Measurements from ENCODE around the gene PLOD1. TPM values are rescaled to one million over a fixed set of nuclear protein-coding genes. Genes with fewer than 3 reads are reported as not detected.
"Not testable (repeated sequence)": the region's sequence is repeated elsewhere in the genome, so short reads cannot be mapped to it uniquely, and the experiment has no call there.

Gene PLOD1
- total RNA-seq, 2 donors from 2014 or later, result 18.1 to 36.1 TPM

- Mint-ChIP-seq H3K4me3 (no peak overlapping the region), H3K27me3 (peaks cover 7% of the 10 kb centered on the region), H3K9me3 (no peaks in the 10 kb centered on the region), H3K27ac (no peak overlapping the region), H3K4me1 (peaks cover 28% of the 10 kb centered on the region), H3K36me3 (ENCODE audit: low read depth) (peaks cover 25% of the 10 kb centered on the region)
- no peak for ATAC-seq (replicated peaks)
Observed at GRCh38 chr1:11904978-11905377, 29.5 kb upstream of the PLOD1 start.

- Mint-ChIP-seq H3K27me3 (peaks cover 7% of the 10 kb centered on the region), H3K4me3 (peak overlapping the region; percentile 84), H3K4me1 (peaks cover 28% of the 10 kb centered on the region), H3K27ac (peak overlapping the region; percentile 100), H3K9me3 (no peaks in the 10 kb centered on the region), H3K36me3 (ENCODE audit: low read depth) (peaks cover 26% of the 10 kb centered on the region)
- ATAC-seq (replicated peaks), result no peak
Observed at GRCh38 chr1:11906870-11907269, 27.6 kb upstream of the PLOD1 start.

GRCh38 chr1:11907275-11908094 is 27.0 kb upstream of the PLOD1 start:
- peak overlapping the region; percentile 100 for H3K27ac Mint-ChIP-seq
- peak; percentile 68 for ATAC-seq (replicated peaks)
- peaks cover 2% of the 10 kb centered on the region for H3K27me3 Mint-ChIP-seq
- peaks cover 28% of the 10 kb centered on the region for H3K4me1 Mint-ChIP-seq
- peak overlapping the region; percentile 84 for H3K4me3 Mint-ChIP-seq
- peaks cover 26% of the 10 kb centered on the region for H3K36me3 Mint-ChIP-seq (ENCODE audit: low read depth)
- H3K9me3 Mint-ChIP-seq, result no peaks in the 10 kb centered on the region

GRCh38 chr1:11908095-11908675 is 26.3 kb upstream of the PLOD1 start:
- Mint-ChIP-seq H3K36me3 (ENCODE audit: low read depth) (peaks cover 26% of the 10 kb centered on the region), H3K27ac (peak overlapping the region; percentile 100), H3K27me3 (peaks cover 2% of the 10 kb centered on the region), H3K4me3 (peak overlapping the region; percentile 84), H3K9me3 (no peaks in the 10 kb centered on the region), H3K4me1 (peaks cover 28% of the 10 kb centered on the region)
- ATAC-seq (replicated peaks), result peak; percentile 67

- not testable (repeated sequence) for H3K27me3 Mint-ChIP-seq; ATAC-seq (replicated peaks); H3K4me3 Mint-ChIP-seq; H3K9me3 Mint-ChIP-seq; H3K27ac Mint-ChIP-seq
- H3K4me1 Mint-ChIP-seq, result peaks cover 24% of the 10 kb centered on the region
- peaks cover 26% of the 10 kb centered on the region for H3K36me3 Mint-ChIP-seq (ENCODE audit: low read depth)
Observed at GRCh38 chr1:11910914-11911228, 23.6 kb upstream of the PLOD1 start.

- H3K4me1 Mint-ChIP-seq, result peaks cover 19% of the 10 kb centered on the region
- peaks cover 26% of the 10 kb centered on the region for H3K36me3 Mint-ChIP-seq (ENCODE audit: low read depth)
- no peaks in the 10 kb centered on the region for H3K9me3 Mint-ChIP-seq
- H3K27me3 Mint-ChIP-seq, result no peaks in the 10 kb centered on the region
- H3K27ac Mint-ChIP-seq, result no peak overlapping the region
- ATAC-seq (replicated peaks), result no peak
- no peak overlapping the region for H3K4me3 Mint-ChIP-seq
Observed at GRCh38 chr1:11912000-11912399, 22.5 kb upstream of the PLOD1 start.

GRCh38 chr1:11912482-11913216 is 21.9 kb upstream of the PLOD1 start:
- not testable (repeated sequence) for H3K27ac Mint-ChIP-seq; ATAC-seq (replicated peaks); H3K4me3 Mint-ChIP-seq; H3K27me3 Mint-ChIP-seq; H3K9me3 Mint-ChIP-seq
- Mint-ChIP-seq H3K4me1 (peaks cover 13% of the 10 kb centered on the region), H3K36me3 (ENCODE audit: low read depth) (peaks cover 25% of the 10 kb centered on the region)

GRCh38 chr1:11913291-11913690 is 21.2 kb upstream of the PLOD1 start:
- Mint-ChIP-seq H3K4me3 (no peak overlapping the region), H3K9me3 (no peaks in the 10 kb centered on the region), H3K4me1 (peaks cover 6% of the 10 kb centered on the region), H3K27ac (no peak overlapping the region), H3K27me3 (no peaks in the 10 kb centered on the region), H3K36me3 (ENCODE audit: low read depth) (peaks cover 18% of the 10 kb centered on the region)
- no peak for ATAC-seq (replicated peaks)

GRCh38 chr1:11914024-11914423 is 20.5 kb upstream of the PLOD1 start:
- no peak for ATAC-seq (replicated peaks)
- Mint-ChIP-seq H3K36me3 (ENCODE audit: low read depth) (peaks cover 17% of the 10 kb centered on the region), H3K4me1 (peaks cover under 1% of the 10 kb centered on the region), H3K27me3 (no peaks in the 10 kb centered on the region), H3K9me3 (no peaks in the 10 kb centered on the region), H3K27ac (no peak overlapping the region), H3K4me3 (no peak overlapping the region)

GRCh38 chr1:11918799-11919519 is 15.6 kb upstream of the PLOD1 start:
- H3K4me1 Mint-ChIP-seq, result peaks cover 9% of the 10 kb centered on the region
- H3K9me3 Mint-ChIP-seq, result no peaks in the 10 kb centered on the region
- no peaks in the 10 kb centered on the region for H3K27me3 Mint-ChIP-seq
- no peak for ATAC-seq (replicated peaks)
- H3K4me3 Mint-ChIP-seq, result no peak overlapping the region
- H3K27ac Mint-ChIP-seq, result no peak overlapping the region
- peaks cover 53% of the 10 kb centered on the region for H3K36me3 Mint-ChIP-seq (ENCODE audit: low read depth)

- H3K27me3 Mint-ChIP-seq, result no peaks in the 10 kb centered on the region
- no peak overlapping the region for H3K4me3 Mint-ChIP-seq
- no peak for ATAC-seq (replicated peaks)
- no peaks in the 10 kb centered on the region for H3K9me3 Mint-ChIP-seq
- H3K27ac Mint-ChIP-seq, result no peak overlapping the region
- H3K36me3 Mint-ChIP-seq (ENCODE audit: low read depth), result peaks cover 59% of the 10 kb centered on the region
- H3K4me1 Mint-ChIP-seq, result peaks cover 16% of the 10 kb centered on the region
Observed at GRCh38 chr1:11919621-11920020, 14.9 kb upstream of the PLOD1 start.

GRCh38 chr1:11920239-11920903 is 14.1 kb upstream of the PLOD1 start:
- ATAC-seq (replicated peaks), result no peak
- H3K27me3 Mint-ChIP-seq, result no peaks in the 10 kb centered on the region
- peaks cover 20% of the 10 kb centered on the region for H3K4me1 Mint-ChIP-seq
- no peak overlapping the region for H3K4me3 Mint-ChIP-seq
- no peak overlapping the region for H3K27ac Mint-ChIP-seq
- peaks cover 62% of the 10 kb centered on the region for H3K36me3 Mint-ChIP-seq (ENCODE audit: low read depth)
- H3K9me3 Mint-ChIP-seq, result no peaks in the 10 kb centered on the region

GRCh38 chr1:11921022-11921421 is 13.5 kb upstream of the PLOD1 start:
- Mint-ChIP-seq H3K4me1 (peaks cover 20% of the 10 kb centered on the region), H3K27me3 (no peaks in the 10 kb centered on the region), H3K27ac (no peak overlapping the region), H3K36me3 (ENCODE audit: low read depth) (peaks cover 62% of the 10 kb centered on the region), H3K9me3 (no peaks in the 10 kb centered on the region), H3K4me3 (no peak overlapping the region)
- no peak for ATAC-seq (replicated peaks)

All from activated T-helper 17 cell treated with anti-CD3 and anti-CD28 coated beads, Interleukin-2, amount 50 U/mL, for 72 hours (primary cell).